ENCODE data around the gene INTS11. TPM values are rescaled to one million over a fixed set of nuclear protein-coding genes. Genes with fewer than 3 reads are reported as not detected.

INTS11 gene
- total and polyA plus RNA-seq, 2 of the 13 experiments (the other 11 are each of a cell fraction or from before 2014, with no cell fraction given), result 52.8 to 94.8 TPM

DNA sequence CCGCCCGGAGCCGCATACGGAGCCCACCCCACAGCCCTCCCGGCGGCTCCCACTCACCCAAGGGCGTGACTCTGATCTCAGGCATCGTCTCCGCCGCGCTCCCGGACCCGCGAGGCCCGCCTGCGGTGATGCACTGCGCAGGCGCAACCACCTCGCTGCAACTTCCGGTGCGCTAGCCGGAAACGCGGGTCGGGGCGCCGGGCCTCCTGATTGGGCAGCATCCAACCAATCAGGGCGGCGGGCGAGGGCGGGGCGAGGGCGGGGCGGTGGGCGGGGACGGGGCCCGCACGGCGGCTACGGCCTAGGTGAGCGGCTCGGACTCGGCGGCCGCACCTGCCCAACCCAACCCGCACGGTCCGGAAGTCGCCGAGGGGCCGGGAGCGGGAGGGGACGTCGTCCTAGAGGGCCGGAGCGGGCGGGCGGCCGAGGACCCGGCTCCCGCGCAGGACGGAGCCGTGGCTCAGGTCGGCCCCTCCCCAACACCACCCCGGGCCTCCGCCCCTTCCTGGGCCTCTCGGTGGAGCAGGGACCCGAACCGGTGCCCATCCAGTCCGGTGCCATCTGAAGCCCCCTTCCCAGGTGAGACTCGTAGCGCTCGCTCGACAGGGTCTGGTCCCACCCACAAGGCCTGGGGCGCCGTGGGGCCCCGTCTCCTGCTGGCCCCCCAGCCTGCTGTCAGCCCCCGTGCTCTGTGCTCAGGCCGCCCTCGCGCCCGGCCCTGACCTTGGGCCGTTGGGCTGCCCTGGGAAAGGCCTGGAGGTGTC is at the start of gene INTS11, which contains the start of gene CPTP (continued):
- TF ChIP-seq, protein P1, sequence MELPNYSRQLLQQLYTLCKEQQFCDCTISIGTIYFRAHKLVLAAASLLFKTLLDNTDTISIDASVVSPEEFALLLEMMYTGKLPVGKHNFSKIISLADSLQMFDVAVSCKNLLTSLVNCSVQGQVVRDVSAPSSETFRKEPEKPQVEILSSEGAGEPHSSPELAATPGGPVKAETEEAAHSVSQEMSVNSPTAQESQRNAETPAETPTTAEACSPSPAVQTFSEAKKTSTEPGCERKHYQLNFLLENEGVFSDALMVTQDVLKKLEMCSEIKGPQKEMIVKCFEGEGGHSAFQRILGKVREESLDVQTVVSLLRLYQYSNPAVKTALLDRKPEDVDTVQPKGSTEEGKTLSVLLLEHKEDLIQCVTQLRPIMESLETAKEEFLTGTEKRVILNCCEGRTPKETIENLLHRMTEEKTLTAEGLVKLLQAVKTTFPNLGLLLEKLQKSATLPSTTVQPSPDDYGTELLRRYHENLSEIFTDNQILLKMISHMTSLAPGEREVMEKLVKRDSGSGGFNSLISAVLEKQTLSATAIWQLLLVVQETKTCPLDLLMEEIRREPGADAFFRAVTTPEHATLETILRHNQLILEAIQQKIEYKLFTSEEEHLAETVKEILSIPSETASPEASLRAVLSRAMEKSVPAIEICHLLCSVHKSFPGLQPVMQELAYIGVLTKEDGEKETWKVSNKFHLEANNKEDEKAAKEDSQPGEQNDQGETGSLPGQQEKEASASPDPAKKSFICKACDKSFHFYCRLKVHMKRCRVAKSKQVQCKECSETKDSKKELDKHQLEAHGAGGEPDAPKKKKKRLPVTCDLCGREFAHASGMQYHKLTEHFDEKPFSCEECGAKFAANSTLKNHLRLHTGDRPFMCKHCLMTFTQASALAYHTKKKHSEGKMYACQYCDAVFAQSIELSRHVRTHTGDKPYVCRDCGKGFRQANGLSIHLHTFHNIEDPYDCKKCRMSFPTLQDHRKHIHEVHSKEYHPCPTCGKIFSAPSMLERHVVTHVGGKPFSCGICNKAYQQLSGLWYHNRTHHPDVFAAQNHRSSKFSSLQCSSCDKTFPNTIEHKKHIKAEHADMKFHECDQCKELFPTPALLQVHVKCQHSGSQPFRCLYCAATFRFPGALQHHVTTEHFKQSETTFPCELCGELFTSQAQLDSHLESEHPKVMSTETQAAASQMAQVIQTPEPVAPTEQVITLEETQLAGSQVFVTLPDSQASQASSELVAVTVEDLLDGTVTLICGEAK (IDR thresholded peaks at IDR 0.05), result peak; percentile 63
- TF ChIP-seq, protein P1 (CRISPR knock-in tag; IDR thresholded peaks at IDR 0.05), result no peak; the same call in none of the 2 replicates
- TF ChIP-seq ZFP37 (CRISPR knock-in tag; IDR thresholded peaks at IDR 0.05; ENCODE audit: borderline replicate concordance) (no peak), HIVEP1 (CRISPR knock-in tag; IDR thresholded peaks at IDR 0.05) (peak; percentile 82; the same call in 1 of the 2 replicates), ZNF761 (CRISPR knock-in tag; conservative IDR thresholded peaks at IDR 0.05) (0 out of 2 replicates have a peak, but pooled peaks have one; percentile 39), CBFB (CRISPR knock-in tag; IDR thresholded peaks at IDR 0.05) (no peak), YEATS2 (CRISPR knock-in tag; IDR thresholded peaks at IDR 0.05; ENCODE audit: borderline replicate concordance) (peak; percentile 66; the same call in 1 of the 2 replicates), ZNF317 (CRISPR knock-in tag; IDR thresholded peaks at IDR 0.05) (peak; percentile 63), ASH2L (IDR thresholded peaks at IDR 0.05; ENCODE audit: insufficient read length, low read depth, low read length) (peak; percentile 39), HCFC1 (IDR thresholded peaks at IDR 0.05; ENCODE audit: low read depth, low read length) (no peak; the same call in 1 of the 2 replicates), YY1 (IDR thresholded peaks at IDR 0.05; ENCODE audit: insufficient read depth, insufficient replicate concordance, low read depth, low read length) (no peak), NFE2L1 (CRISPR knock-in tag; IDR thresholded peaks at IDR 0.05; ENCODE audit: borderline replicate concordance) (no peak), ZNF138 (CRISPR knock-in tag; IDR thresholded peaks at IDR 0.05; ENCODE audit: low read depth) (0 out of 2 replicates have a peak, but pooled peaks have one; percentile 70), CENPT (CRISPR knock-in tag; IDR thresholded peaks at IDR 0.05; ENCODE audit: low read depth) (no peak)
- TF ChIP-seq, protein P2, sequence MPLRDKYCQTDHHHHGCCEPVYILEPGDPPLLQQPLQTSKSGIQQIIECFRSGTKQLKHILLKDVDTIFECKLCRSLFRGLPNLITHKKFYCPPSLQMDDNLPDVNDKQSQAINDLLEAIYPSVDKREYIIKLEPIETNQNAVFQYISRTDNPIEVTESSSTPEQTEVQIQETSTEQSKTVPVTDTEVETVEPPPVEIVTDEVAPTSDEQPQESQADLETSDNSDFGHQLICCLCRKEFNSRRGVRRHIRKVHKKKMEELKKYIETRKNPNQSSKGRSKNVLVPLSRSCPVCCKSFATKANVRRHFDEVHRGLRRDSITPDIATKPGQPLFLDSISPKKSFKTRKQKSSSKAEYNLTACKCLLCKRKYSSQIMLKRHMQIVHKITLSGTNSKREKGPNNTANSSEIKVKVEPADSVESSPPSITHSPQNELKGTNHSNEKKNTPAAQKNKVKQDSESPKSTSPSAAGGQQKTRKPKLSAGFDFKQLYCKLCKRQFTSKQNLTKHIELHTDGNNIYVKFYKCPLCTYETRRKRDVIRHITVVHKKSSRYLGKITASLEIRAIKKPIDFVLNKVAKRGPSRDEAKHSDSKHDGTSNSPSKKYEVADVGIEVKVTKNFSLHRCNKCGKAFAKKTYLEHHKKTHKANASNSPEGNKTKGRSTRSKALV (CRISPR knock-in tag; IDR thresholded peaks at IDR 0.05), result peak; percentile 33; the same call in 1 of the 2 replicates
- TF ChIP-seq, protein P3, sequence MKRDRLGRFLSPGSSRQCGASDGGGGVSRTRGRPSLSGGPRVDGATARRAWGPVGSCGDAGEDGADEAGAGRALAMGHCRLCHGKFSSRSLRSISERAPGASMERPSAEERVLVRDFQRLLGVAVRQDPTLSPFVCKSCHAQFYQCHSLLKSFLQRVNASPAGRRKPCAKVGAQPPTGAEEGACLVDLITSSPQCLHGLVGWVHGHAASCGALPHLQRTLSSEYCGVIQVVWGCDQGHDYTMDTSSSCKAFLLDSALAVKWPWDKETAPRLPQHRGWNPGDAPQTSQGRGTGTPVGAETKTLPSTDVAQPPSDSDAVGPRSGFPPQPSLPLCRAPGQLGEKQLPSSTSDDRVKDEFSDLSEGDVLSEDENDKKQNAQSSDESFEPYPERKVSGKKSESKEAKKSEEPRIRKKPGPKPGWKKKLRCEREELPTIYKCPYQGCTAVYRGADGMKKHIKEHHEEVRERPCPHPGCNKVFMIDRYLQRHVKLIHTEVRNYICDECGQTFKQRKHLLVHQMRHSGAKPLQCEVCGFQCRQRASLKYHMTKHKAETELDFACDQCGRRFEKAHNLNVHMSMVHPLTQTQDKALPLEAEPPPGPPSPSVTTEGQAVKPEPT (CRISPR knock-in tag; IDR thresholded peaks at IDR 0.05; ENCODE audit: low read depth), result no peak
